Upper lobe of left lung (tissue), 4 donors: ENCODE measurements around the gene GAB4.

Experiments
- EP300 ChIP-seq, 4 donors: sonication (generic); formaldehyde crosslinking; IDR thresholded peaks; one replicate each; pipeline ENCODE4 v1.5.1; 2017; ENCODE audit warnings: antibody characterized with exemption in 4 of 4, control low read depth in 2 of 4
- TF ChIP-seq, protein P1 (sequence below), 6 experiments: fragments of 450-650 bp in 4 of 6; fragments of 200-600 bp in 2 of 6; sonication (generic) in 2 of 6; IDR thresholded peaks; one replicate each; pipeline ENCODE4 v1.5.1; 2016 to 2019; ENCODE audit warnings: antibody characterized with exemption in 6 of 6

DNA sequence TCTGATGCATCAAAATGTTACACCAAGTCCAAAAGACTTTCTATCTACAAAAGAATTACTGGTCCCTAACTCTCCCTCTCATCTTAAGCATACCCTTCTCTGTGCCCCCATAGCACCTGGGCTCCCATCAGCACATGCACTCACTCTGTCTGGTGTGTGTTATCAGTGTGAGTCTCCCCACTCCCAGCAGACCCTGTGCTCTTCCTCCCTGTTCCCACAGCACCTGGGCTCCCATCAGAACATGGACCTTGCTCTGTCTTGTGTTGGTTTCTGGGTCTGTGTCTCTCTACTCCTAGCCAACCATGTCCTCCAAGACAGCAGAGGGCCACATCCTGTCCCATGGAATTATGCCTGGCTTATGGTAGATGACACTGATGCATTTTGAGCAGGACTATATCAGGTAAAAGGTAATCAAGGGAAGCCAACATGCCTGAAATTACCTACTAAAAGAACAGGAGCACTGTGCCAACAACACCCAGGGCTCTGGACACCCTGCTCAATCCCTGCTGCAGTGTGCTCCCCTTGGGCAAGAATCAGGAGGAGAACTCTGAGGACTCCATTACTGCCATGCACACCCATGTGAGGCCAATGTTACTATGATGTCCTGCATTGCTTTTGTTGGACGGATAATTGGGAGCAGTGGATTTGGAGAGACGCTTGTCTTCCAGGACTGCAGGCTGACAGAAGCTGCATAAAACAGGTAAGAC, 34.3 kb downstream of the GAB4 start:
- TF ChIP-seq, protein P1, sequence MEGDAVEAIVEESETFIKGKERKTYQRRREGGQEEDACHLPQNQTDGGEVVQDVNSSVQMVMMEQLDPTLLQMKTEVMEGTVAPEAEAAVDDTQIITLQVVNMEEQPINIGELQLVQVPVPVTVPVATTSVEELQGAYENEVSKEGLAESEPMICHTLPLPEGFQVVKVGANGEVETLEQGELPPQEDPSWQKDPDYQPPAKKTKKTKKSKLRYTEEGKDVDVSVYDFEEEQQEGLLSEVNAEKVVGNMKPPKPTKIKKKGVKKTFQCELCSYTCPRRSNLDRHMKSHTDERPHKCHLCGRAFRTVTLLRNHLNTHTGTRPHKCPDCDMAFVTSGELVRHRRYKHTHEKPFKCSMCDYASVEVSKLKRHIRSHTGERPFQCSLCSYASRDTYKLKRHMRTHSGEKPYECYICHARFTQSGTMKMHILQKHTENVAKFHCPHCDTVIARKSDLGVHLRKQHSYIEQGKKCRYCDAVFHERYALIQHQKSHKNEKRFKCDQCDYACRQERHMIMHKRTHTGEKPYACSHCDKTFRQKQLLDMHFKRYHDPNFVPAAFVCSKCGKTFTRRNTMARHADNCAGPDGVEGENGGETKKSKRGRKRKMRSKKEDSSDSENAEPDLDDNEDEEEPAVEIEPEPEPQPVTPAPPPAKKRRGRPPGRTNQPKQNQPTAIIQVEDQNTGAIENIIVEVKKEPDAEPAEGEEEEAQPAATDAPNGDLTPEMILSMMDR (IDR thresholded peaks at IDR 0.05) = no peak
- no peak for TF ChIP-seq EP300 (IDR thresholded peaks at IDR 0.05)
